GM23338 (cell line): ENCODE data around the gene MAOB. TPM values are rescaled to one million over a fixed set of nuclear protein-coding genes. Genes with fewer than 3 reads are reported as not detected.

Experiments
- ATAC-seq: fragments of 200-7000 bp; cut with Tn5 transposase; 3 replicates; pipeline ENCODE4 v1.9.1; 2020
- DNase-seq: peaks from one replicate; pipeline ENCODE4 v3.0.0-alpha.2; 2015; ENCODE audit warnings: low spot score
- H2AFZ ChIP-seq: fragments of 200-600 bp; sonication (generic); 2 replicates; pipeline ENCODE4 v1.8.0; 2016; ENCODE audit warnings: antibody characterized with exemption, mild to moderate bottlenecking, moderate library complexity
- H3F3A ChIP-seq: fragments of 200-600 bp; sonication (generic); replicated peaks from 2 replicates; pipeline ENCODE4 v1.8.0; 2017; ENCODE audit warnings: antibody characterized with exemption, mixed run types, low read depth
- H3K27ac ChIP-seq: fragments of 200-600 bp; sonication (generic); 2 replicates; pipeline ENCODE4 v1.6.1; 2016; ENCODE audit warnings: low read depth
- H3K27me3 ChIP-seq: fragments of 200-600 bp; sonication (generic); 2 replicates; pipeline ENCODE4 v1.8.0; 2016; ENCODE audit warnings: mild to moderate bottlenecking, mixed run types, moderate library complexity; ENCODE audit not compliant: insufficient read depth
- H3K36me3 ChIP-seq: fragments of 200-600 bp; sonication (generic); 2 replicates; pipeline ENCODE4 v1.8.0; 2016; ENCODE audit warnings: mild to moderate bottlenecking; ENCODE audit not compliant: insufficient read depth
- H3K4me1 ChIP-seq: fragments of 200-600 bp; sonication (generic); 2 replicates; pipeline ENCODE4 v1.8.0; 2016; ENCODE audit warnings: mild to moderate bottlenecking, moderate library complexity; ENCODE audit not compliant: insufficient read depth
- H3K4me2 ChIP-seq: fragments of 200-600 bp; sonication (generic); 2 replicates; pipeline ENCODE4 v1.7.1; 2017; ENCODE audit warnings: mixed run types
- H3K4me3 ChIP-seq: fragments of 200-600 bp; sonication (generic); 2 replicates; pipeline ENCODE4 v1.6.1; 2016; ENCODE audit warnings: mixed run types
- H3K79me2 ChIP-seq: fragments of 200-600 bp; sonication (generic); replicated peaks from 2 replicates; pipeline ENCODE4 v1.8.0; 2017; ENCODE audit warnings: mild to moderate bottlenecking; ENCODE audit not compliant: insufficient read depth
- H3K9me2 ChIP-seq: fragments of 200-600 bp; sonication (generic); 2 replicates; pipeline ENCODE4 v1.8.0; 2017; ENCODE audit not compliant: insufficient read depth
- H4K20me1 ChIP-seq: fragments of 200-600 bp; sonication (generic); replicated peaks from 2 replicates; pipeline ENCODE4 v1.8.0; 2017; ENCODE audit warnings: mild to moderate bottlenecking; ENCODE audit not compliant: insufficient read depth
- H3K27ac Mint-ChIP-seq: 2 replicates; pipeline ENCODE4 v1.8.0; 2020; ENCODE audit warnings: inconsistent platforms, mild to moderate bottlenecking, moderate library complexity, mixed read lengths
- H3K27me3 Mint-ChIP-seq: 3 replicates; pipeline ENCODE4 v1.8.0; 2022; ENCODE audit warnings: low read depth, mild to moderate bottlenecking, moderate library complexity, mixed read lengths, inconsistent platforms; ENCODE audit not compliant: insufficient read depth, poor library complexity
- H3K36me3 Mint-ChIP-seq: 3 replicates; pipeline ENCODE4 v1.8.0; 2021; ENCODE audit warnings: low read depth, mild to moderate bottlenecking, inconsistent platforms, moderate library complexity, mixed read lengths
- H3K4me1 Mint-ChIP-seq: 3 replicates; pipeline ENCODE4 v1.8.0; 2020; ENCODE audit warnings: mild to moderate bottlenecking, inconsistent platforms, mixed read lengths
- H3K4me3 Mint-ChIP-seq: 3 replicates; pipeline ENCODE4 v1.8.0; 2021; ENCODE audit warnings: moderate library complexity, mild to moderate bottlenecking, inconsistent platforms, mixed read lengths
- H3K9me3 Mint-ChIP-seq: 3 replicates; pipeline ENCODE4 v1.8.0; 2020; ENCODE audit warnings: moderate library complexity, mild to moderate bottlenecking, inconsistent platforms, mixed read lengths
- CREB1 ChIP-seq: fragments of 250-450 bp; sonication (Bioruptor Pico); IDR thresholded peaks from 2 replicates; pipeline ENCODE4 v1.5.0; 2020; ENCODE audit warnings: low read depth, mild to moderate bottlenecking, moderate library complexity
- CTCF ChIP-seq, 2 experiments: fragments of 200-600 bp in 1 of 2; sonication (generic) in 1 of 2; conservative IDR thresholded peaks; 2 replicates each; pipeline versions ENCODE4 v1.5.1 to v1.6.1; 2016 to 2017; ENCODE audit warnings: antibody characterized with exemption in 2 of 2, low read depth in 2 of 2, mild to moderate bottlenecking in 2 of 2, moderate library complexity in 1 of 2
- ETS1 ChIP-seq: IDR thresholded peaks from 2 replicates; pipeline ENCODE4 v1.6.1; 2016; ENCODE audit warnings: antibody characterized with exemption
- EZH2 ChIP-seq: fragments of 200-600 bp; sonication (generic); IDR thresholded peaks from one replicate; pipeline ENCODE4 v1.8.0; 2017; ENCODE audit warnings: antibody characterized with exemption, mild to moderate bottlenecking, low read depth; ENCODE audit not compliant: unreplicated experiment
- EZH2phosphoT487 ChIP-seq: fragments of 200-600 bp; sonication (generic); IDR thresholded peaks from one replicate; pipeline ENCODE4 v1.8.1; 2018; ENCODE audit warnings: antibody characterized with exemption; ENCODE audit not compliant: unreplicated experiment
- JUNB ChIP-seq: IDR thresholded peaks from one replicate; pipeline ENCODE4 v1.6.1; 2016; ENCODE audit warnings: antibody characterized with exemption; ENCODE audit not compliant: unreplicated experiment
- NANOG ChIP-seq: IDR thresholded peaks from 2 replicates; pipeline ENCODE4 v1.6.1; 2016; ENCODE audit warnings: antibody characterized with exemption, borderline replicate concordance
- POLR2AphosphoS5 ChIP-seq: IDR thresholded peaks from 2 replicates; pipeline ENCODE4 v1.6.1; 2016; ENCODE audit warnings: antibody characterized with exemption, low read depth
- REST ChIP-seq: IDR thresholded peaks from one replicate; pipeline ENCODE4 v1.6.1; 2018; ENCODE audit warnings: antibody characterized with exemption; ENCODE audit not compliant: unreplicated experiment
- STAT1 ChIP-seq: IDR thresholded peaks from one replicate; pipeline ENCODE4 v1.6.1; 2016; ENCODE audit warnings: antibody characterized with exemption; ENCODE audit not compliant: unreplicated experiment
- ZNF114 ChIP-seq: fragments of 250-450 bp; sonication (Bioruptor Pico); IDR thresholded peaks from 2 replicates; pipeline ENCODE4 v1.5.0; 2020; ENCODE audit warnings: mild to moderate bottlenecking, moderate library complexity
- ZNF331 ChIP-seq: fragments of 250-450 bp; sonication (Bioruptor Pico); IDR thresholded peaks from 2 replicates; pipeline ENCODE4 v1.5.0; 2020; ENCODE audit warnings: low read depth, mild to moderate bottlenecking, moderate library complexity
- ZNF462 ChIP-seq: fragments of 250-450 bp; sonication (Bioruptor Pico); IDR thresholded peaks from 2 replicates; pipeline ENCODE4 v1.5.0; 2020; ENCODE audit warnings: mild to moderate bottlenecking, moderate library complexity
- polyA plus RNA-seq: library from polyadenylated mRNA; unstranded; fragments of >200 nt; fragmentation: Nextera tagmentation; extraction: Ambion mirVana; gene quantifications from 2 replicates; pipeline ENCODE4 v1.2.1, GENCODE V29; 2016
- total RNA-seq: library from RNA; depleted of rRNA; stranded (reverse); fragments of >200 nt; shearing (Covaris generic); gene quantifications from 2 replicates; pipeline ENCODE4 v1.2.3, GENCODE V29; 2014

Gene MAOB
- total and polyA plus RNA-seq, 2 experiments from 2014 or later: 1.0 to 1.3 TPM

GRCh38 chrX:43853225-43853828 is 28.9 kb downstream of the MAOB start:
- Histone ChIP-seq H3K4me1 (no peaks in the 10 kb centered on the region), H3K4me2 (no peak overlapping the region), H3K4me3 (no peak overlapping the region), H3K36me3 (no peaks in the 10 kb centered on the region), H3K79me2 (no peaks in the 10 kb centered on the region), H3K27me3 (no peaks in the 10 kb centered on the region), H3F3A (no peaks in the 10 kb centered on the region), H3K9me2 (no peaks in the 10 kb centered on the region), H4K20me1 (no peaks in the 10 kb centered on the region), H3K27ac (no peak overlapping the region), H2AFZ (no peak overlapping the region)
- peaks cover 2% of the 10 kb centered on the region; the same call in 1 of the 3 replicates for H3K9me3 Mint-ChIP-seq
- H3K27me3 Mint-ChIP-seq: peaks cover 1% of the 10 kb centered on the region
- TF ChIP-seq EZH2: no peak
- no peak for TF ChIP-seq CREB1 (CRISPR knock-in tag)
- TF ChIP-seq CTCF (conservative IDR thresholded peaks at IDR 0.05; ENCODE audit: low read depth in 2 of 2): no peak
- no peak for TF ChIP-seq ZNF114 (CRISPR knock-in tag)
- no peak for TF ChIP-seq ETS1
- no peak for TF ChIP-seq REST
- TF ChIP-seq ZNF331: no peak
- TF ChIP-seq POLR2AphosphoS5: no peak
- no peak for TF ChIP-seq ZNF462 (CRISPR knock-in tag)
- TF ChIP-seq JUNB: no peak
- TF ChIP-seq EZH2phosphoT487: no peak
- TF ChIP-seq STAT1: no peak
- TF ChIP-seq NANOG: no peak
- H3K36me3 Mint-ChIP-seq: no peaks in the 10 kb centered on the region
- peaks cover 6% of the 10 kb centered on the region; the same call in 2 of the 3 replicates for H3K4me1 Mint-ChIP-seq
- no peak overlapping the region for H3K27ac Mint-ChIP-seq
- no peak overlapping the region for H3K4me3 Mint-ChIP-seq
- no peak for DNase-seq
- no peak for ATAC-seq
